ENCODE data around the gene MBNL1.

- TF ChIP-seq CTCF (CRISPR knock-in tag; IDR thresholded peaks at IDR 0.05) (no peak), KAT7 (CRISPR knock-in tag; IDR thresholded peaks at IDR 0.05; ENCODE audit: borderline replicate concordance) (no peak), ZNF737 (CRISPR knock-in tag; IDR thresholded peaks at IDR 0.05; ENCODE audit: borderline replicate concordance) (no peak), GABPA (IDR thresholded peaks at IDR 0.05; ENCODE audit: low read depth, low read length) (no peak), GABPA (CRISPR knock-in tag; IDR thresholded peaks at IDR 0.05; ENCODE audit: low read depth) (no peak), NR1H2 (CRISPR knock-in tag; IDR thresholded peaks at IDR 0.05; ENCODE audit: borderline replicate concordance, low read depth) (no peak), THAP8 (CRISPR knock-in tag; IDR thresholded peaks at IDR 0.05; ENCODE audit: borderline replicate concordance) (no peak)
Measured at GRCh38 chr3:152243721-152244516, 24.8 kb upstream of the MBNL1 start.
